Stimulated activated CD8-positive, alpha-beta memory T cell treated with anti-CD3 and anti-CD28 coated beads, Interleukin-4, amount 100 ng/mL, for 24 hours (primary cell): ENCODE measurements around the gene AKAP13.
A peak's percentile ranks its signal among the peaks of the same experiment; 100 is the strongest.
"Not testable (repeated sequence)": the region's sequence is repeated elsewhere in the genome, so short reads cannot be mapped to it uniquely, and the experiment has no call there.

ENCODE experiments used
- DNase-seq: peaks from one replicate; pipeline ENCODE4 v3.0.0-alpha.2; 2020; ENCODE audit warnings: low read depth

AKAP13 gene

DNA sequence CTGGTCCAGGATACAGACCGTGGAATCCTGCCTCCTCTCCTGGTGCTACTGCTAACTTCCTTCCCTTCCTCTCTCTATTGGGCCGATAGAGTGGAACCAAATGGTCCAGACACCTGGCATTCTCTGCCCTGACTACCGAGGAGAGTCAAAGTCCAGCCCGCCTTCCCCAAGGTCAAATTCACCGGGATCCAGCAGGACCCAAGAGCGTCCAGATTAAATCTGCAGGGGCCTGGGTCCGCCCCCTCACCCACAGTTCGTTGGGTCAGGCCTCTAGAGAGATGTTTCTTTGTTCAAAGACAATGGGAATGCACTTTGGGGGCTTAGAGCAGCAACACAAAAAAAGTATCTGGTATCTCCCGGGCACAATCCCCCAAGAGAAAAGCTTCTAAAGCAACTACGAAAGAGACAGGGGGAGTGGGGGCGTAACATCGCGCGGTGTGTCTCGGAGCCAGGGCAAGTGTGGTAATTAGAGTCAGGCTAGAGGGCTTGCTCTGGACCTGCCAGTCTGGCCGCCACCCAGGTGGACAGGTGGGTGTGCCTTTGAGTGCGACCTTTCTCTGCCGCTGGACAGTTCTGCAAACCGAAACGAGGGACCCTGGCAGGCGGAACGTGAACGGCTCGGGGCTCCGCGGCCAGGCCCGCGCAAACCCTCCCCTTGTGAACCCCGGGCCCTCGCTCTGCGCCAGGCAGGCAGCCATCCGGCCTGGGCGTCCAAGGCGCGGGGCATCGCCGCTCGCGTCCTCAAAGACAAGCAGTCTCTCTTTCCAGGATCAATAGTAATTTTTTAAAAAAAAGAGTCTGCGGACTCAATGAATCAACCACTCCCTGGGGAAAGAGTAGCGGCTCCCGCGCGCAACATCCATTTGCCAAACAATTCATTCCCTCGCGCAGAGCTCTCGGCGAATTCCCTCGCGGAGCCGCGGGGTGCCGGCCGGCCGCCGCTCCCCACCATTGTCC, 413.5 kb downstream of the AKAP13 start:
- peak; percentile 15 for DNase-seq

DNA sequence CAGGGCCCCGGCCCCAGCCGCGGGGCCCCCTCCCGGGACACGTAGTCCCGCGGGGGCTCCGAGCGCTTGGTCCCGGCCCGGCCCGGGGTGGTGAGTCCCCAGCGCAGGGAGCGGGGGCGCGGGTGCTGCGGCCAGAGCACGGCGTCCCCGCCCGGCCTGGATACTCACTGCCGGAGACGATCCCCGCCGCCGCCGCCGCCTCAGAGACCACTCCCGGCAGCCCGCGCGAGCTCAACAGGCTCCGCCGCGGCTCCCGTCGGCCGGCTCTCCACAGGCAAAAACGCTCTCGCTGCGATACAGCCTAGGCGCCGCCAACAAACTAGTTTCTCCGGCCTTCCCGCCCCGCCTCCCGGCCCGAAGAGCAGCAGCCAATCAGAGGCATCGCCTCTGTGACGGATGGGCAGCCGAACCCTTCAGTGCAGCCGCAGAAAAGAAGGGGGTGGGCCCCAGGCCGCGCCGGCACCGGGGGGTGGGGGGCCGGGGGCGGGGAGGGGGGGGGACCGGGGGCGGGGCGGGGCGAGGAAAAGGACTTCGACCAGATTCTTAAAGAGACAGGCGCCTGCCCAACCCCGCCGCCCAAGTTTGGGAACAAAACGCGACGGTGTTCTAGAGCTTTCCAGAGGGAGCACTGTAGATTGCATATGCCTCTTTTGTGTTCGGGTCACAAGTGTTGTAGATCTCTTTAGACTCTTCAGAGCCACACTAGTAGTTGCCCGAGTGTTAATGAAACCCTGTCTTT, 414.4 kb downstream of the AKAP13 start, which contains the start of gene KLHL25:
TSS of gene KLHL25 (minus strand) at position 328 of the 739 bp plus-strand sequence. CDS start 25,115 bp downstream, outside the sequence.
- DNase-seq = peak; percentile 84

DNA sequence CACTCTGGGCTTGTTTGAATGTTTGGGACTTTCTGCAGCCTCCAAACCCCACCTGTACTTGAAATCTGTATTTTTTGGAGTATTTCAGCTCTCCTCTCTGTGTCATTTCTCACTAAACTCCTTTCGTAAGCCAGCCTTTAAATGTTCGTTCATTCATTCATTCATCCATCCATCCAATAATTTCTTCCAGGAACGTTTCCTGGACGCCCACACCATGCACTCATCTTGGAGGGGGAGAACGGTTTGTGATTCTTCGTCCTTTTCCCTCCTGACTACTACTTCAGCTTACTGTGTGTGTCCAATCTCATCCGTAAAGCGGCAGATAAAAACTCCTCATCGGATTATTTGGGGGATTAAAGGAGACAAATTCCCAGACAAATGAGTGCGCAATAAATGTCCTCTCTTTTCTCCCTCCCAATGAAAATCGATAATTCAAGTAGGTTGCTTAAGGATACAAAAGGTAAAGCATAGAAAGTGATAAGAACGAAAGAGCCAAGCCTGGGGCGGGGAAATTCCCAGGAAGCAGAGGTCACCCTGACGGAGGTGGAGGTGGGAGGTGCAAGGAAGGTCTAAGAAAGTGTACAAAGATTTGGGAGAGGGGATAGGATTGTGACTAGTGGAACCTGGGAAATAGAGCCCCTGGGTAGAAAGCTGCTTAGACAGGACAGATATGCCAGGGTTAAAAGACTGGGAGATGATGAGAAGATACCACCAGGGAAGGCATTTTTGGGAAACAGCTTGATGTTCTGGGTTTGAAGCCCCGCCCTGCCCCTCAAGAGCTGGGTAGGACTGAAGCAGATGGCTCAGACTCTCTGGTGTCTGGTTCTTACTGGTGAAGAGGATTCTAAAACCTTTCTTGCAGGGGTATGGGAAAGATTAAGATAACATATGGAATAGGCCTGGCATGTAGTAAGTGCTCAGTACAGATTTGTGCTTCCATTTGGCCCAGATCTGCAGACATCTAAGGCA, 415.2 kb downstream of the AKAP13 start:
- DNase-seq = no peak

DNA sequence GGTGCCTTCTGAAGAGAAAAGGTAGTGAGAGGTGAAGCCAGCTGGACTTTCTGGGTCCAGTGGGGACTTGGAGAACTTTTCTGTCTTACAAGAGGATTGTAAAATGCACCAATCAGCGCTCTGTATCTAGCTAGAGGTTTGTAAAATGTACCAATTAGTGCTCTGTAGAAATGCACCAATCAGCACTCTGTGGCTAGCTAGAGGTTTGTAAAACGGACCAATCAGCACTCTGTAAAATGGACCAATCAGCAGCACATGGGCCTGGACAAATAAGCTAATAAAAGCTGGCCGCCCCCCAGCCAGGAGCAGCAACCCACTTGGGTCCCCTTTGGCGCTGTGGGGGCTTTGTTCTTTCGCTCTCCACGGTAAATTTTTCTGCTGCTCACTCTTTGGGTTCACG, 416.0 kb downstream of the AKAP13 start:
- not testable (repeated sequence) for DNase-seq
